HepG2 (cell line): Measurements from ENCODE around the gene ZBTB22. TPM values are rescaled to one million over a fixed set of nuclear protein-coding genes. Genes with fewer than 3 reads are reported as not detected.

Source experiments
- BRD4 ChIP-seq: sonication (generic); formaldehyde crosslinking; IDR thresholded peaks from 2 replicates; pipeline ENCODE4 v1.4.0; 2020; ENCODE audit warnings: missing genetic modification reagents
- FOXJ3 ChIP-seq: sonication (generic); formaldehyde crosslinking; IDR thresholded peaks from 2 replicates; pipeline ENCODE4 v1.4.0; 2020; ENCODE audit warnings: missing genetic modification reagents, mild to moderate bottlenecking, borderline replicate concordance
- HNF4G ChIP-seq, 2 experiments: sonication (generic) in 1 of 2; formaldehyde crosslinking in 1 of 2; IDR thresholded peaks; 2 replicates each; pipeline versions ENCODE4 v1.4.0 to v1.6.1; 2011 to 2020; ENCODE audit warnings: borderline replicate concordance in 2 of 2, low read depth in 2 of 2, mild to moderate bottlenecking in 2 of 2, low read length in 1 of 2, missing genetic modification reagents in 1 of 2, moderate library complexity in 1 of 2
- KIAA2018 ChIP-seq: sonication (generic); formaldehyde crosslinking; IDR thresholded peaks from 2 replicates; pipeline ENCODE4 v1.5.0; 2020; ENCODE audit warnings: mild to moderate bottlenecking, missing genetic modification reagents, borderline replicate concordance
- NFE2 ChIP-seq: sonication (generic); formaldehyde crosslinking; IDR thresholded peaks from 2 replicates; pipeline ENCODE4 v1.4.0; 2020; ENCODE audit warnings: missing genetic modification reagents
- PAWR ChIP-seq: sonication (generic); formaldehyde crosslinking; IDR thresholded peaks from 2 replicates; pipeline ENCODE4 v1.4.0; 2020; ENCODE audit warnings: missing genetic modification reagents, mild to moderate bottlenecking, borderline replicate concordance
- PRDM10 ChIP-seq: sonication (generic); formaldehyde crosslinking; IDR thresholded peaks from 2 replicates; pipeline ENCODE4 v1.4.0; 2020; ENCODE audit warnings: low read depth, missing genetic modification reagents
- REXO4 ChIP-seq: sonication (generic); formaldehyde crosslinking; IDR thresholded peaks from 2 replicates; pipeline ENCODE4 v1.8.0; 2022; ENCODE audit warnings: missing genetic modification reagents, mild to moderate bottlenecking, borderline replicate concordance
- SETDB1 ChIP-seq: sonication (generic); formaldehyde crosslinking; IDR thresholded peaks from 2 replicates; pipeline ENCODE4 v1.5.1; 2020; ENCODE audit warnings: missing genetic modification reagents, mild to moderate bottlenecking, borderline replicate concordance
- TAF15 ChIP-seq: fragments of 200-400 bp; formaldehyde crosslinking; IDR thresholded peaks from one replicate; pipeline ENCODE4 v1.6.1; 2018; ENCODE audit warnings: mild to moderate bottlenecking, low read depth, low read length; ENCODE audit not compliant: poor library complexity, severe bottlenecking
- ZBTB43 ChIP-seq: sonication (generic); formaldehyde crosslinking; conservative IDR thresholded peaks from 2 replicates; pipeline ENCODE4 v1.4.0; 2020; ENCODE audit warnings: missing genetic modification reagents
- ZNF230 ChIP-seq: sonication (generic); formaldehyde crosslinking; IDR thresholded peaks from 2 replicates; pipeline ENCODE4 v1.4.0; 2020; ENCODE audit warnings: mild to moderate bottlenecking, missing genetic modification reagents
- ZNF256 ChIP-seq: sonication (generic); formaldehyde crosslinking; conservative IDR thresholded peaks from 2 replicates; pipeline ENCODE4 v1.4.0; 2020; ENCODE audit warnings: missing genetic modification reagents
- ZNF615 ChIP-seq: sonication (generic); formaldehyde crosslinking; IDR thresholded peaks from 2 replicates; pipeline ENCODE4 v1.5.0; 2020; ENCODE audit warnings: mild to moderate bottlenecking, missing genetic modification reagents, borderline replicate concordance
- polyA plus RNA-seq, 8 experiments: library from polyadenylated mRNA; depleted of rRNA in 3 of 8; stranded (reverse) in 7 of 8; unstranded in 1 of 8; fragments of >200 nt; fragmentation: Illumina TruSeq in 4 of 8; extraction: Trizol in 4 of 8; gene quantifications; 2 replicates each; pipeline versions ENCODE4 v1.2.1 to v1.2.3, GENCODE V29; 2011 to 2016; ENCODE audit warnings: low read depth in 4 of 8, missing spikeins in 1 of 8, mixed read lengths in 1 of 8; ENCODE audit not compliant: insufficient read depth in 1 of 8
- total RNA-seq, 5 experiments: library from RNA; depleted of rRNA; stranded (reverse); fragments of >200 nt; fragmentation: Illumina TruSeq; extraction: Trizol; gene quantifications; 2 replicates each; pipeline ENCODE4 v1.2.3, GENCODE V29; 2016; ENCODE audit warnings: low read depth in 1 of 5

ZBTB22 gene
- total and polyA plus RNA-seq, 2 of the 13 experiments (the other 11 are each of a cell fraction or from before 2014, with no cell fraction given) = 8.0 to 10.6 TPM

- TF ChIP-seq REXO4 (CRISPR knock-in tag) = no peak
- TF ChIP-seq BRD4 = peak; percentile 66
- TF ChIP-seq ZNF256 (CRISPR knock-in tag) = peak; percentile 78; the same call in 1 of the 2 replicates
- no peak for TF ChIP-seq TAF15
- no peak for TF ChIP-seq SETDB1 (CRISPR knock-in tag)
- TF ChIP-seq KIAA2018 (CRISPR knock-in tag) = no peak
- TF ChIP-seq PRDM10 = peak; percentile 19; the same call in 1 of the 2 replicates
- no peak for TF ChIP-seq PAWR (CRISPR knock-in tag)
- TF ChIP-seq ZBTB43 (CRISPR knock-in tag) = no peak
- TF ChIP-seq FOXJ3 (CRISPR knock-in tag) = no peak
- no peak for TF ChIP-seq HNF4G (IDR thresholded peaks at IDR 0.05; ENCODE audit: borderline replicate concordance, low read depth, low read length)
- no peak; the same call in 1 of the 2 replicates for TF ChIP-seq HNF4G (CRISPR knock-in tag; IDR thresholded peaks at IDR 0.05; ENCODE audit: borderline replicate concordance, low read depth)
- no peak for TF ChIP-seq ZNF615 (CRISPR knock-in tag)
- no peak for TF ChIP-seq NFE2 (CRISPR knock-in tag)
- TF ChIP-seq ZNF230 = no peak
Measured at GRCh38 chr6:33313709-33314514, 3.6 kb downstream of the ZBTB22 start, which contains the start of gene TAPBP (continued).
